Activated CD4-positive, alpha-beta T cell treated with anti-CD3 and anti-CD28 coated beads, Interleukin-2, amount 10 ng/mL, durations not matched to agents 24 days and 14 days (primary cell): ENCODE data around the gene HJV. TPM values are rescaled to one million over a fixed set of nuclear protein-coding genes. Genes with fewer than 3 reads are reported as not detected.
"Not testable (repeated sequence)": the region's sequence is repeated elsewhere in the genome, so short reads cannot be mapped to it uniquely, and the experiment has no call there.

Experiments used
- DNase-seq: peaks from one replicate; pipeline ENCODE4 v3.0.0; 2022
- H3K27ac Mint-ChIP-seq: one replicate; pipeline ENCODE4 v1.8.0; 2022; ENCODE audit warnings: mild to moderate bottlenecking, mixed read lengths
- H3K27me3 Mint-ChIP-seq: one replicate; pipeline ENCODE4 v1.8.0; 2022; ENCODE audit warnings: mixed read lengths
- H3K36me3 Mint-ChIP-seq: one replicate; pipeline ENCODE4 v1.8.0; 2022; ENCODE audit warnings: low read depth, mild to moderate bottlenecking, mixed read lengths
- H3K4me1 Mint-ChIP-seq: one replicate; pipeline ENCODE4 v1.8.0; 2021; ENCODE audit warnings: mixed read lengths
- H3K4me3 Mint-ChIP-seq: one replicate; pipeline ENCODE4 v1.8.0; 2022; ENCODE audit warnings: mild to moderate bottlenecking, moderate library complexity, mixed read lengths
- H3K9me3 Mint-ChIP-seq: one replicate; pipeline ENCODE4 v1.8.0; 2021; ENCODE audit warnings: mixed read lengths
- intact Hi-C: fragments of 100-400 bp; cut with micrococcal nuclease; formaldehyde crosslinking; loops from one replicate; pipeline ENCODE4 v1.15.1; 2023
- total RNA-seq: library from RNA; stranded (reverse); gene quantifications from 2 replicates; pipeline ENCODE4 v1.2.3, GENCODE V29; 2022

Gene HJV
- total RNA-seq, 1 donor from 2014 or later = not detected

- intact Hi-C loops = loop anchor here (1.0 kb wide), 3 partner anchors 57 to 176 kb away; partner anchors contain the start of gene PIAS3
These were observed 13.5 kb upstream of the HJV start for GRCh38 chr1:146035048-146035423.

GRCh38 chr1:146032631-146033219 lies 11.2 kb upstream of the HJV start:
- Mint-ChIP-seq H3K4me3 (no peak overlapping the region), H3K27ac (no peak overlapping the region), H3K27me3 (peaks cover 15% of the 10 kb centered on the region), H3K4me1 (peaks cover 32% of the 10 kb centered on the region), H3K9me3 (no peaks in the 10 kb centered on the region), H3K36me3 (peaks cover 4% of the 10 kb centered on the region)
- DNase-seq = peak; percentile 77
- intact Hi-C loops = no loop called here

More at GRCh38 chr1:146035048-146035423, 13.5 kb upstream of the HJV start:
- H3K36me3 Mint-ChIP-seq = peaks cover 6% of the 10 kb centered on the region
- peaks cover 44% of the 10 kb centered on the region for H3K4me1 Mint-ChIP-seq
- peak overlapping the region; percentile 82 for H3K4me3 Mint-ChIP-seq
- H3K9me3 Mint-ChIP-seq = no peaks in the 10 kb centered on the region
- peaks cover 18% of the 10 kb centered on the region for H3K27me3 Mint-ChIP-seq
- H3K27ac Mint-ChIP-seq = peak overlapping the region; percentile 91
- no peak for DNase-seq

DNA sequence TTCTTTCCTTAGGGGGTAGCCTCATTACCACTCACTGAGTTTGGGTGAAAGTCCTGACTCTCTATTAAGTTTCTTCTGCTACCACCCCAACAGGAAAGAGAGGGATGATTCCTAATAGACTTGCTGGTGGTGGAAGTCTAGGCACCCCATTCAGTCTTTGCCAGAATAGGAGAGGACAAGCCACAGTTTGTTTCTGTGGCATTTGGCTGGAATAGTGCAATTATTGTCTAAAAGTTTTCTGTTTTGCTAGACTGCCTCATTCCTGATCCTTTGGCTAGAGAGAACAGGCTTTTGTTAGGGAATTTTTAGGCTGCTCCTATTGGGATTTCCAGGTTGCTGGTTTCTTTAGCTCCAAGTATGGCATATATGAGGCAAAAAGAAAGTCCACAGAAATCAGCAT lies 9.9 kb upstream of the HJV start:
- Mint-ChIP-seq H3K4me3 (no peak overlapping the region), H3K9me3 (no peaks in the 10 kb centered on the region), H3K4me1 (peaks cover 20% of the 10 kb centered on the region), H3K27ac (no peak overlapping the region), H3K27me3 (peaks cover 17% of the 10 kb centered on the region), H3K36me3 (peaks cover 4% of the 10 kb centered on the region)
- no peak for DNase-seq
- intact Hi-C loops = no loop called here

DNA sequence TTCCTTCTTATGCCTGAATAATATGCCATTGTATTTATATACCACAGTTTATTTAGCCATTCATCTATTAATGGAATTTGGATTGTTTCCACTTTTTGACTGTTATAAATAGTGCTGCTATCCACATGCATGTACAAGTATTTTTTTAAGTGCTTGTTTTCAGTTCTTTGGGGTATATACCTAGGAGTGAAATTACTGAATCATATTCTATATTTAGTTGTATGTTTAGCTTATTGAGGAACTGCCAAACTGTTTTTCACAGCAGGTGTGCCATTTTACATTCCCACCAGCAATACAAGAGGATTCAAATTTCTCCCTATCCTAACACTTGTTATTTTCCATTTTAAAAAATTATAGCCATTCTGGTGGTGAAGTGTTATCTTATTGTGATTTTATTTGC lies 7.6 kb upstream of the HJV start:
- DNase-seq = no peak
- H3K4me1 Mint-ChIP-seq = peaks cover 4% of the 10 kb centered on the region
- no peaks in the 10 kb centered on the region for H3K36me3 Mint-ChIP-seq
- H3K4me3 Mint-ChIP-seq = no peak overlapping the region
- intact Hi-C loops = no loop called here
- H3K9me3 Mint-ChIP-seq = no peaks in the 10 kb centered on the region
- peaks cover 30% of the 10 kb centered on the region for H3K27me3 Mint-ChIP-seq
- no peak overlapping the region for H3K27ac Mint-ChIP-seq

- H3K36me3 Mint-ChIP-seq, H3K4me1 Mint-ChIP-seq, intact Hi-C loops, H3K9me3 Mint-ChIP-seq, H3K4me3 Mint-ChIP-seq, DNase-seq: not testable (repeated sequence)
- peaks cover 38% of the 10 kb centered on the region for H3K27me3 Mint-ChIP-seq
- peak overlapping the region; percentile 58 for H3K27ac Mint-ChIP-seq
These were observed 5.1 kb upstream of the HJV start for GRCh38 chr1:146026650-146027049.

GRCh38 chr1:146025787-146026495 lies 4.4 kb upstream of the HJV start:
- peaks cover 44% of the 10 kb centered on the region for H3K27me3 Mint-ChIP-seq
- H3K27ac Mint-ChIP-seq, H3K9me3 Mint-ChIP-seq, H3K4me3 Mint-ChIP-seq, intact Hi-C loops, H3K36me3 Mint-ChIP-seq, H3K4me1 Mint-ChIP-seq, DNase-seq: not testable (repeated sequence)

DNA sequence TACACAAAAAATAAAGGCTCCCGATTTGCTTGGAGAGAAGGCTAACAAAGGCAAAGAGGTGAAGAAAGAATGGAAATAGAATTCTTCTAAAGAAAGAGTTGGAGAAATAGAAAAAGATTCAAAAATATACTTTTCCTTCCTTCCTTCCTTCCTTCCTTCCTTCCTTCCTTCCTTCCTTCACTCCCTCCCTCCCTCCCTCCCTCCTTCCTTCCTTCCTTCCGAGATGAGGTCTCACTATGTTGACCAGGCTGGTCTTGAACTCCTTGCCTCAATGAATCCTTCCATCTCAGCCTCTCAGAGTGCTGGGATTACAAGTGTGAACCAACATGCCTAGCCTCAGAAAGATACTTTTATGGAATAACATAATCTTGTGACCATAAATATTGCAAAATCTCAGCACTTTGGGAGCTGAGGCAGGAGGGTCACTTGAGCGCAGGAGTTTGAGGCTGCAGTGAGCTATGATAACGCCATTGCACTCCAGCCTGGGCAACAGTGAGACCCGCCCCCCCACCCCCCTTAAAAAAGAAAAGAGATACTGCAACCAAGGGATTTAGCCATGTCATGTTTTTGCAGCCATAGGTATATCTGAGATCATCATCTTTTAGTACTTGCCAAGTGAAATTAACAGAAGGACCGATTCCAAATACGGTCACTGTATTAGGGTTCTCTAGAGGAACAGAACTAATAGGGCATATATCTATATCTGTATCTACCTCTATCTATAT lies 1.0 kb upstream of the HJV start:
- Mint-ChIP-seq H3K27ac (no peak overlapping the region), H3K36me3 (no peaks in the 10 kb centered on the region), H3K4me3 (no peak overlapping the region), H3K27me3 (peaks cover 70% of the 10 kb centered on the region), H3K4me1 (peaks cover 10% of the 10 kb centered on the region), H3K9me3 (no peaks in the 10 kb centered on the region)
- DNase-seq = no peak
- intact Hi-C loops = no loop called here

DNA sequence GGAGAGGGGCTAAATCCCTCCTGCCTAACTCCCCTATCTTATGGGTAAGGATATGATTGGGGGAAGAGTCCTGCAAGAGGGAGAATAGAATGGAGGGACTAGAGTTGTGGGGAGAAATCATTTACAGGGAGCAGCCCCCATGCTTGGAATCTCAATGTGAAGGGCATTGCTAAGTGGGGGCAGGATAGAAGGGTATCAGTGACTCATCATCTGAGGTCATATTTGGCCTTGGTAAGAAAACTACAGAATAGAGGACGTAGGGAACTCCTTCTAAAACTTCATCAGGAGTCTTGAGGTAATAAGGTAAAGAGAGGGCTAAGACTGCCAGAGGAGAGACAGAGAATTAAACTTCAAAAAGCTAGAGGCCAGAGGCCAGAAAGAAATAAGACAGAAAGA lies 487 bp downstream of the HJV start:
- Mint-ChIP-seq H3K27me3 (peaks cover 75% of the 10 kb centered on the region), H3K9me3 (no peaks in the 10 kb centered on the region), H3K27ac (no peak overlapping the region)

GRCh38 chr1:146020058-146021049 lies 1.2 kb downstream of the HJV start:
- Mint-ChIP-seq H3K9me3 (no peaks in the 10 kb centered on the region), H3K27me3 (peaks cover 75% of the 10 kb centered on the region), H3K27ac (no peak overlapping the region), H3K4me1 (peaks cover 10% of the 10 kb centered on the region), H3K36me3 (no peaks in the 10 kb centered on the region), H3K4me3 (peak overlapping the region; percentile 35)
- intact Hi-C loops = no loop called here
- DNase-seq = no peak

More for the DNA sequence above, 487 bp downstream of the HJV start:
- DNase-seq = no peak
- peaks cover 10% of the 10 kb centered on the region for H3K4me1 Mint-ChIP-seq
- no peak overlapping the region for H3K4me3 Mint-ChIP-seq
- intact Hi-C loops = no loop called here
- H3K36me3 Mint-ChIP-seq = no peaks in the 10 kb centered on the region

- no peak for DNase-seq
- H3K36me3 Mint-ChIP-seq = no peaks in the 10 kb centered on the region
- no peak overlapping the region for H3K27ac Mint-ChIP-seq
- peak overlapping the region; percentile 35 for H3K4me3 Mint-ChIP-seq
- H3K4me1 Mint-ChIP-seq = peaks cover 10% of the 10 kb centered on the region
- no peaks in the 10 kb centered on the region for H3K9me3 Mint-ChIP-seq
- H3K27me3 Mint-ChIP-seq = peaks cover 73% of the 10 kb centered on the region
- intact Hi-C loops = no loop called here
These were observed 2.1 kb downstream of the HJV start for GRCh38 chr1:146019231-146020057.

DNA sequence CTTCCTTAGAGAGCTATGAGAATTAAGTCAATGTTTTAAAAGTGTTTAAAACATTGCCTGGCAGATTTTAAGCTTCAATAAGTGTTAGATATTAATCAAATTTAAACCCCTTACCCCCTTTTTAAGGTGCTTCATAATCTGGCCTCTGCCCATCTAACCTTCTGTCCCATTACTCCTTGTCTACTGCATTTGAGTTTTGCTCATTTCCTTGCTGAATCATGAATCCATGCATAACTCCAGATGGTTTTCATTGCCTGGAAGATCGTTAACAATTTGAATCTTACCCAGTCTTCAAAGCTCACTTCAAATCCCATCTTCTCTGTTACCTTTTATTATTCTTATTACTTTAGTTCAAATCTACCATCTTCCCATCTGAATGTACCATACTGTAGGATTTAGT lies 4.6 kb downstream of the HJV start:
- Mint-ChIP-seq H3K9me3 (no peaks in the 10 kb centered on the region), H3K36me3 (no peaks in the 10 kb centered on the region), H3K4me1 (peaks cover 17% of the 10 kb centered on the region), H3K27ac (no peak overlapping the region), H3K27me3 (peaks cover 62% of the 10 kb centered on the region), H3K4me3 (no peak overlapping the region)
- DNase-seq = no peak
- intact Hi-C loops = no loop called here

DNA sequence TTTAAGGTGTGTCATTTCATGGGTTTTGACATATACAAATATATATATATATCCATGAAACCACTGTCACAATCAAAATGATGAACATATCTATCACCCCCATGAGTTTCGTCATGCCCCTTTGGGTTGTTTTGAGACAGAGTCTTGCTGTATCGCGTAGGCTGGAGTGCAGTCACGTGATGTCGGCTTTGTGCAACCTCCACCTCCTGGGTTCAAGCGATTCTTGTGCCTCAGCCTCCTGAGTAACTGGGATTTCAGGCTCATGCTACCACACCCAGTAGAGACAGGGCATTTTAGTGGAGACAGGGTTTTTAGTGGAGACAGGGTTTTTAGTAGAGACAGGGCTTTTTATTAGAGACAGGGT lies 8.0 kb downstream of the HJV start:
- H3K4me3 Mint-ChIP-seq = no peak overlapping the region
- no peak for DNase-seq
- intact Hi-C loops = loop anchor here (1.0 to 2.0 kb wide), 2 partner anchors 123 to 168 kb away; partner anchors contain the start of gene NUDT17
- peaks cover 33% of the 10 kb centered on the region for H3K27me3 Mint-ChIP-seq
- H3K4me1 Mint-ChIP-seq = peaks cover 12% of the 10 kb centered on the region
- H3K27ac Mint-ChIP-seq = no peak overlapping the region
- no peaks in the 10 kb centered on the region for H3K9me3 Mint-ChIP-seq
- no peaks in the 10 kb centered on the region for H3K36me3 Mint-ChIP-seq
